GM10248 (cell line): ENCODE data around the gene DRC7.

ENCODE experiments used
- CTCF ChIA-PET: fragments of 300-600 bp; sonication (Branson Sonifier 250); formaldehyde crosslinking; extraction: SDS; loops from one replicate; lab custom pipeline; 2021; ENCODE audit warnings: antibody characterized with exemption; lab: Yijun Ruan, JAX
- POLR2A ChIA-PET: fragments of 350-650 bp; sonication (Branson Sonifier 250); formaldehyde crosslinking; extraction: SDS; loops from one replicate; lab custom pipeline; 2020; ENCODE audit warnings: antibody characterized with exemption; lab: Yijun Ruan, JAX
- DNase-seq: peaks from one replicate; pipeline ENCODE4 v3.0.0; 2012; ENCODE audit errors: extremely low spot score
- TF ChIP-seq, protein P1 (sequence below): IDR thresholded peaks from 2 replicates; pipeline ENCODE4 v1.5.1; 2012; ENCODE audit warnings: mild to moderate bottlenecking, low read depth; ENCODE audit errors: extremely low read depth, missing control alignments, control extremely low read depth

The DRC7 gene

DNA sequence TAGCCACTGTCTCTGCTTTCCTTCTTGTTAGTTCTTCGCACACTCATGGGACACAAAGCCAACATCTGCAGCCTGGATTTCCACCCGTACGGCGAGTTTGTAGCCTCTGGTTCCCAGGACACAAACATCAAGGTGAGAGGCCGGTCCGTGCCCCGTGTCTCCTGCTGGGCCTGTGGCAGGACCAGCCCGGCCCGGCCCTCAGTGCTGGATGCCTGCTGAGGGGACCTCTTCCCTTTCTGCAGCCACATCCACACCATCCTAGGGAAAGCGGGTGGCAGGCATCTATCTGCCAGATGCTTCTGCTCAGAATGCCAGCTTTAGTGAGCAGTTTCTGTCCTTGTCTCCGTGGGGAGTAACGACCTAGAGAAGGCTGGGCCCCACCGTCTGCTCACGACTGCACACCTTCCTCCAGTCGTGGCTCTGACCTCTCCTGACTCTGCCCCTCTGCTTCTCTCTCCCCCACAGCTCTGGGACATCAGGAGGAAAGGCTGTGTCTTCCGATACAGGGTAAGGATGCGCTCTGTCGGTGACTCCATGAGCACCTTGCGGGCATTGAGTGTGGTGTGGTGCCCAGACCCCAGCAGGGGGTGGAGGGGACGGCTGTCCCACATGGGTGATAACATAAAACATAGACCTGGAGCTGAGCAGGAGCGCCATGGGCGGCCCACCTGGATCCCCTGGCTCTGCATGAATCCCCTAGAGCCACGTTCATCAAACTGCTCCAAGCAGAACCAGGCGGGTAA is 56.4 kb downstream of the DRC7 start:
- TF ChIP-seq, protein P1, sequence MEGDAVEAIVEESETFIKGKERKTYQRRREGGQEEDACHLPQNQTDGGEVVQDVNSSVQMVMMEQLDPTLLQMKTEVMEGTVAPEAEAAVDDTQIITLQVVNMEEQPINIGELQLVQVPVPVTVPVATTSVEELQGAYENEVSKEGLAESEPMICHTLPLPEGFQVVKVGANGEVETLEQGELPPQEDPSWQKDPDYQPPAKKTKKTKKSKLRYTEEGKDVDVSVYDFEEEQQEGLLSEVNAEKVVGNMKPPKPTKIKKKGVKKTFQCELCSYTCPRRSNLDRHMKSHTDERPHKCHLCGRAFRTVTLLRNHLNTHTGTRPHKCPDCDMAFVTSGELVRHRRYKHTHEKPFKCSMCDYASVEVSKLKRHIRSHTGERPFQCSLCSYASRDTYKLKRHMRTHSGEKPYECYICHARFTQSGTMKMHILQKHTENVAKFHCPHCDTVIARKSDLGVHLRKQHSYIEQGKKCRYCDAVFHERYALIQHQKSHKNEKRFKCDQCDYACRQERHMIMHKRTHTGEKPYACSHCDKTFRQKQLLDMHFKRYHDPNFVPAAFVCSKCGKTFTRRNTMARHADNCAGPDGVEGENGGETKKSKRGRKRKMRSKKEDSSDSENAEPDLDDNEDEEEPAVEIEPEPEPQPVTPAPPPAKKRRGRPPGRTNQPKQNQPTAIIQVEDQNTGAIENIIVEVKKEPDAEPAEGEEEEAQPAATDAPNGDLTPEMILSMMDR, result no peak
- no peak for DNase-seq
- ChIA-PET POLR2A (no interaction called here), CTCF (interaction anchor here (1.4 kb wide), 1 partner anchor 103 kb away, joined by 3 read pairs; no protein-coding TSS in a partner anchor)

DNA sequence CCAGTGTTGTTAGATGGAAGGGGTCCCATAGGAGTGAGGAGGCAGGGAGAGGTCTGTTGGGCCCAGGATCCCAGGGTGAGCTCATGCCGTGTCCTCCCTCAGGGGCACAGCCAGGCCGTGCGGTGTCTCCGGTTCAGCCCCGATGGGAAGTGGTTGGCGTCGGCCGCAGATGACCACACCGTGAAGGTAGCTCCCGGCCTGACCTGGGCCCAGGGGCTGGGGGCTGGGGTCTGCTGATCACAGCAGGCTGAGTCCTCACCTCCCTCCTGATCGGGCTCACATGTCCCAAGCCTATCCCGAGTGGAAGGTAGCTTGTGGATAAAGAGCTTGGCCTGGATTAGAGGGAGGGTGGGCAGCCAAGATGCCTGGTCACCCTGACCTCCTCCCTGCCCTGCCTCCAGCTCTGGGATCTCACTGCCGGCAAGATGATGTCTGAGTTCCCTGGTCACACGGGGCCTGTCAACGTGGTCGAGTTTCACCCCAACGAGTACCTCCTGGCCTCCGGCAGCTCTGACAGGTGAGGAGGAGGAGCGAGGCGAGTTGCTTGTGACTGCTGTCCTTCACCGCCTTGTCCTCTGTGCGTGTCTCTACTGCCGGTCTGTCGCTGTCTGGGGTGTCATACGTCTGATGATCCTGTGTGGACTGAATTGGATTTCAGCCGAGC is 57.1 kb downstream of the DRC7 start:
- ChIA-PET CTCF (interaction anchor here (1.1 to 1.4 kb wide), 2 partner anchors 103 to 176 kb away, joined by 3 to 4 read pairs; no protein-coding TSS in a partner anchor), POLR2A (no interaction called here)
- DNase-seq, result no peak
- TF ChIP-seq, protein P1, result no peak

DNA sequence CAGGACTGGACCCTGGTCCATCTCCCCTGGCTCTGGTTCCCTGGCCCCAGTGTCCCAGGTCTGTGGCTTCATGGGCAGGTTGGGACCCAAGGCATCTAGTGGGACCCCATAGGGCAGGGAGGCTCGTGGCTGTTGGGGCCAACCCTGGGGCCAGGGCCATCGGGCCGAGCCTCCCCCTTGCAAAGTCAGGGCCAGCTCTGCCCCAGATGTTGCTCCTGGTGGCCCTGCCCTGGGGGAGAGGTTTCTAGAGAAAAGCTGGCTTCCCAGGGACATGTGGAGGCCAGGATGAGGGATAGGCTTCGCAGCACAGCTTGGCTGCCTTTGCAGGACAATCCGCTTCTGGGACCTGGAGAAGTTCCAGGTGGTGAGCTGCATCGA is 57.6 kb downstream of the DRC7 start:
- no peak for DNase-seq
- ChIA-PET CTCF (interaction anchor here (1.1 to 1.4 kb wide), 2 partner anchors 104 to 176 kb away, joined by 3 to 4 read pairs; no protein-coding TSS in a partner anchor), POLR2A (no interaction called here)
- TF ChIP-seq, protein P1, result no peak

DNA sequence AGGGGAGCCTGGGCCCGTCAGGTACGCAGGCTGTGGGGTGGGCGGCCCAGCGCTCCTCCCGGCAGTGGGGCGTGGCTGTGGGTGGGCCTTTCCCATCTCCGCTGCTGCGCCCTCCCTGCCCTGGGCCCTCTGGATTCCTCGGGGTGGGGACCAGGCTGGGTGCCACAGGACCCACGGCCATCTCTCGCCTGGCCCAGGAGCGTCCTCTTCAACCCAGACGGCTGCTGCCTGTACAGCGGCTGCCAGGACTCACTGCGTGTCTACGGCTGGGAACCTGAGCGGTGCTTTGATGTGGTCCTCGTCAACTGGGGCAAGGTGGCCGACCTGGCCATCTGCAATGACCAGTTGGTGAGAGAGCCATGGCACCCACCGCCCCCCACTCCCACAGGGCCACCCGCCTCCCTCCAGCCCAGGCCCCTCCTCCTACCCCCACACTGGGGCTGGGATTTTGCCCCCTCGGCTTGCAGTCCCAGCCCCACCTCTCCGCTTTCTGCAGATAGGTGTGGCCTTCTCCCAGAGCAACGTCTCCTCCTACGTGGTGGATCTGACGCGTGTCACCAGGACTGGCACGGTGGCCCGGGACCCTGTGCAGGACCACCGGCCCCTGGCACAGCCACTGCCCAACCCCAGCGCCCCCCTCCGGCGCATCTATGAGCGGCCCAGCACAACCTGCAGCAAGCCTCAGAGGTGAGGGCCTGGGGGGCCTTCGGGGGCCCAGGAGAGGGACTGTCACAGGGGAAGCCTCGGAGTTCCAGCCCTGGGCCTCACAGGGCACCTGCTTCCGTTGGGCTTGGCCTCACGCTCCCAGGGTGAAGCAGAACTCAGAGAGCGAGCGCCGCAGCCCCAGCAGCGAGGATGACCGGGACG is 58.2 kb downstream of the DRC7 start:
- TF ChIP-seq, protein P1, result no peak
- ChIA-PET POLR2A (no interaction called here), CTCF (interaction anchor here (1.1 to 1.4 kb wide), 2 partner anchors 104 to 177 kb away, joined by 3 to 4 read pairs; no protein-coding TSS in a partner anchor)
- no peak for DNase-seq

- CTCF ChIA-PET, result no interaction called here
Measured at GRCh38 chr16:57753448-57754353, 59.1 kb downstream of the DRC7 start.

More at GRCh38 chr16:57753448-57754353, 59.1 kb downstream of the DRC7 start:
- no peak for DNase-seq
- TF ChIP-seq, protein P1, result no peak
- POLR2A ChIA-PET, result interaction anchor here (0.6 kb wide), 1 partner anchor 264 kb away, joined by 8 read pairs; no protein-coding TSS in a partner anchor
